IPS-18c (cell line): Measurements from ENCODE around the gene GAPVD1.
"Not testable (repeated sequence)": the region's sequence is repeated elsewhere in the genome, so short reads cannot be mapped to it uniquely, and the experiment has no call there.

Experiments used
- H3K4me3 ChIP-seq: 2 replicates; pipeline ENCODE4 v1.7.0; 2013; ENCODE audit warnings: low read depth, mild to moderate bottlenecking, low read length, moderate library complexity; ENCODE audit not compliant: insufficient read depth
- H3K9me3 ChIP-seq: one replicate; pipeline ENCODE4 v1.6.1; 2013; ENCODE audit warnings: mild to moderate bottlenecking, low read length, moderate library complexity; ENCODE audit not compliant: control insufficient read depth, insufficient read depth

Gene GAPVD1

DNA sequence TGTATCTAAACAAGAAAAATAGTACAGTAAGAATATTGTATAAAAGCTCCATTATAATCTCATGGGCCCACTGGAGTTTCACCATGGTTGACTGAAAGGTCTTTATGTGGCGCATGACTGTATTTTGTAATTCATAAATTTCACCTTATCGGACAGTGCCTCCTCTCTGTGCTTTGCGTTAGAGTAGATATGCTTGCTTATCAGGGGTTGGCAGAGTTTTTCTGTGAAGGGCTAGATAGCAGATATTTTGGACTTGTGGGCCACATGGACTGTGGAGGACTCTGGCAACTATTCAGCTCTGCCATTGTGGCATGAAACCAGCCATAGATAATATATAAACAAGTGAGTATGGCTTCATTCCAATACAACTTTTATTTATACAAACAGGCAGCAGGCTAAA lies 23.2 kb downstream of the GAPVD1 start:
- no peak overlapping the region for H3K4me3 ChIP-seq
- no peaks in the 10 kb centered on the region for H3K9me3 ChIP-seq

DNA sequence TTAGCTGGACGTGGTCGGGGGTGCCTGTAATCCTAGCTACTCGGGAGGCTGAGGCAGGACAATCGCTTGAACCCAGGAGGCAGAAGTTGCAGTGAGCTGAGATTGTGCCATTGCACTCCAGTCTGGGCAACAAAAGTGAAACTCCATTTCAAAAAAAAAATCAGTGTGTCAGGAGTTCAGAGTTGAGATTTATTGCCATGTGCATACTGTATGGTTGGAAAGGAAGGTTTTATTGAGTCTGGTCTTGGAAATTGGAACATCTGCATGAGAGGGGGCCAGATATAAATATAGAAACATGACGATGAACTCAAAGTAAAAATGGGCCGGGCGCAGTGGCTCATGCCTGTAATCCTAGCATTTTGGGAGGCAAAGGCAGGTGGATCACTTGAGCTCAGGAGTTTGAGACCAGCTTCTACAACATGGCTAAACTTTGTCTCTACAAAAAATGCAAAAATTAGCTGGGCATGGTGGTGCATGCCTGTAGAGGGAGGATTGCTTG lies 25.4 kb downstream of the GAPVD1 start:
- H3K9me3 ChIP-seq, H3K4me3 ChIP-seq: not testable (repeated sequence)

- Histone ChIP-seq H3K9me3 (no peaks in the 10 kb centered on the region), H3K4me3 (no peak overlapping the region)
Measured at GRCh38 chr9:125293134-125293533, 31.5 kb downstream of the GAPVD1 start.

GRCh38 chr9:125295657-125296056 lies 34.0 kb downstream of the GAPVD1 start:
- no peaks in the 10 kb centered on the region for H3K9me3 ChIP-seq
- no peak overlapping the region for H3K4me3 ChIP-seq

DNA sequence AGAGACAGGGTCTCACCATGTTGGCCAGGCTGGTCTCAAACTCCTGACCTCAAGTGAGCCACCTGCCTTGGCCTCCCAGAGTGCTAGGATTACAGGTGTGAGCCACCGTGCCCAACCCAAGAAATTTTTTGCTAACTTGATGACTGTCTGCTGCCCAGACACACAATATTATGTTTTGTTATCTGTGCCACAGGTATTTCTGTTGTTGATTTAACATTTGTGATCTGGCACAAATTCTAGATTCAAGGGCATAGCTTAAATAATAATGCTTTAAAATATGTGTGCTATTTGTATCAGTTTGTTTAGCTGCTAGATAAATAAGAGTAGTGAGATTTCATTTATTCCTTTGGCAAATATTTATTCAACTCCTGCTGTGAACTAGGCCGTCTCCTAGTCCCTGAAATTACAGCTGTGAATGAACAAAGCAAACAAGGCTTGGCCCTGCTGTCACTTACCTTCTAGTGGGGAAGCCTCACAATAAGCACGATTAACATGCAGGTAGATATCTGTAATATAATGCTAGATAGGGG lies 35.3 kb downstream of the GAPVD1 start:
- Histone ChIP-seq H3K4me3 (no peak overlapping the region), H3K9me3 (no peaks in the 10 kb centered on the region)

DNA sequence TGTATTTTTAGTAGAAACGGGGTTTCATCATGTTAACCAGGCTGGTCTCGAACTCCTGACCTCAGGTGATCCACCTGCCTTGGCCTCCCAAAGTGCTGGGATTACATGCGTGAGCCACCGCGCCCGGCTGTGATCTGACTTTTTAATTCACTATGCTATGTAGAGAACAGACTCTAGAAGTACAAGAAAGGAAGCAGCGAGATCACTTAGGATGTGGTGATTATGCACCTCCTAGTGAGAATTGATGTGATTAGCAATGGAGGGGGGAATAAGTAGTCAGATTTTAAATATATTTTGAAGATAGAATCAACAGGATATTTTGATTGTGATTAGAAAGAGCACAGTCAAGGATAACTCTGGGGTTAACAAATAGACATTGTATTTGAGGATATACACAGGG lies 36.3 kb downstream of the GAPVD1 start:
- H3K9me3 ChIP-seq, result no peaks in the 10 kb centered on the region
- H3K4me3 ChIP-seq, result no peak overlapping the region

GRCh38 chr9:125302241-125302640 lies 40.6 kb downstream of the GAPVD1 start:
- H3K9me3 ChIP-seq, result no peaks in the 10 kb centered on the region
- no peak overlapping the region for H3K4me3 ChIP-seq

DNA sequence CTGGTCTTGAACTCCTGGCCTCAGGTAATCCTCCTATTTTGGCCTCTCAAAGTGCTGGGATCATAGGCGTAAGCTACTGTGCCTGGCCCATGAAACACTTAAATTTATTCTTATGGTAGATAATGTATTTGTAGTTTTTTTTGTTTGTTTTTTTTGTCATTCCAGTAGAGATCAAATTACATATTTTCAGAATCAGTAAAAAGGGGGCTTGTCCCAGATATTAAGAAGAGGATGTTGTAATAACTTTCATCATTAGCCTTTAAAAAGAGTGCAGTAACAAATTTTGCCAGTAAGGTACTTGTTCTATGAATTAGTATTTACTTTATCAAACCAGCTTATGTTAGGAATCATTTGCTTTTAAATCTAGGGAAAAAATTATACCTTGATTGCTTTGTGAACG lies 42.6 kb downstream of the GAPVD1 start:
- Histone ChIP-seq H3K9me3 (no peaks in the 10 kb centered on the region), H3K4me3 (no peak overlapping the region)

- H3K4me3 ChIP-seq, result no peak overlapping the region
- no peaks in the 10 kb centered on the region for H3K9me3 ChIP-seq
Measured at GRCh38 chr9:125312411-125312810, 50.8 kb downstream of the GAPVD1 start.

GRCh38 chr9:125316359-125316758 lies 54.7 kb downstream of the GAPVD1 start:
- not testable (repeated sequence) for H3K9me3 ChIP-seq, H3K4me3 ChIP-seq

GRCh38 chr9:125317704-125318103 lies 56.1 kb downstream of the GAPVD1 start:
- Histone ChIP-seq H3K9me3 (no peaks in the 10 kb centered on the region), H3K4me3 (no peak overlapping the region)

- Histone ChIP-seq H3K4me3 (no peak overlapping the region), H3K9me3 (no peaks in the 10 kb centered on the region)
Measured at GRCh38 chr9:125321496-125321895, 59.9 kb downstream of the GAPVD1 start.

DNA sequence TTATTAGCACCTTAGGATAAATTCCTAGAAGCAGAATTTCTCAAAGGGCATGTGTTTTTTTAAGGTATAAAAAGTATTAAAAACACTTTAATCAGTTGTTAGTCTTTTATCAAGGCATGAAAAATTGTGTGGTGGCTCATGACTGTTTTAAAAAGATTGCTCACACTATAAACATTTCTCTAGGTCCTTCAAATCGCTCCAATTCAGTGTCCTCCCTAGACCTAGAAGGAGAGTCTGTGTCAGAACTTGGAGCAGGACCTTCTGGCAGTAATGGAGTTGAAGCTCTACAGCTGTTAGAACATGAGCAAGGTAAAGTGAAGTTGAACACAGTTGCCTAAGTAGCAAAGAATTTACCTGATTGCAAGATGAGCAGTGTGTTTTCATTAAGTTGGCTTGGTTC lies 62.0 kb downstream of the GAPVD1 start:
- Histone ChIP-seq H3K9me3 (no peaks in the 10 kb centered on the region), H3K4me3 (no peak overlapping the region)

- no peaks in the 10 kb centered on the region for H3K9me3 ChIP-seq
- H3K4me3 ChIP-seq, result no peak overlapping the region
Measured at GRCh38 chr9:125325826-125326225, 64.2 kb downstream of the GAPVD1 start.

GRCh38 chr9:125329978-125330377 lies 68.4 kb downstream of the GAPVD1 start:
- H3K4me3 ChIP-seq, result no peak overlapping the region
- H3K9me3 ChIP-seq, result no peaks in the 10 kb centered on the region

DNA sequence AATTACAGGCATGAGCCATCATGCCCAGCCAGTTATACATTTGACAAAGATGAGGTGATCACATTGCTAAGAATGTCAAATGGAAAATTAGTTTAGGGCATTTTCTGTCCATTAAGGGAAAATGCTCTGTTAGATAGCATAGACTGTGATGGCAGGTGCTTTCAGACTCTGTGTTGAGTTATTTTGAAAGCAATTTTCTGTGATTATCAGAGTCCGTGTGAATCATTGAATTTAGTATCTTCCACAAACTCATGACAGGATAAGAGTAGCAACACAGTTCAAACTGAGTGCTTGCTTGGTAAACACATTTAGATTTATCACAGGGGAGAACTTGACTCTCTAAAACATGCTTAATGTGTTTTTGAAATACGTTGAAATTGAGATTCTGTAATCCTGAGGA lies 69.0 kb downstream of the GAPVD1 start:
- Histone ChIP-seq H3K9me3 (no peaks in the 10 kb centered on the region), H3K4me3 (no peak overlapping the region)

- H3K9me3 ChIP-seq, result no peaks in the 10 kb centered on the region
Measured at GRCh38 chr9:125332527-125332926, 70.9 kb downstream of the GAPVD1 start.

GRCh38 chr9:125337236-125337635 lies 75.6 kb downstream of the GAPVD1 start:
- H3K4me3 ChIP-seq, result no peak overlapping the region
- H3K9me3 ChIP-seq, result no peaks in the 10 kb centered on the region

More at GRCh38 chr9:125332527-125332926, 70.9 kb downstream of the GAPVD1 start:
- no peak overlapping the region for H3K4me3 ChIP-seq

- no peaks in the 10 kb centered on the region for H3K9me3 ChIP-seq
- H3K4me3 ChIP-seq, result no peak overlapping the region
Measured at GRCh38 chr9:125338929-125339328, 77.3 kb downstream of the GAPVD1 start.
